Thyroid gland (tissue), 4 donors: Measurements from ENCODE around the gene SNX33.

Experiments used
- CTCF ChIP-seq, 6 experiments: fragments of 200-600 bp in 3 of 6; fragments of 450-650 bp in 3 of 6; sonication (generic) in 3 of 6; IDR thresholded peaks; one replicate each; pipeline ENCODE4 v1.5.1; 2016 to 2019; ENCODE audit warnings: antibody characterized with exemption in 6 of 6, mild to moderate bottlenecking in 2 of 6, inconsistent platforms in 1 of 6, moderate library complexity in 1 of 6
- POLR2A ChIP-seq, 2 donors: fragments of 450-650 bp; IDR thresholded peaks; one replicate each; pipeline ENCODE4 v1.6.1; 2017; ENCODE audit warnings: antibody characterized with exemption in 2 of 2, mild to moderate bottlenecking in 2 of 2, moderate library complexity in 1 of 2

DNA sequence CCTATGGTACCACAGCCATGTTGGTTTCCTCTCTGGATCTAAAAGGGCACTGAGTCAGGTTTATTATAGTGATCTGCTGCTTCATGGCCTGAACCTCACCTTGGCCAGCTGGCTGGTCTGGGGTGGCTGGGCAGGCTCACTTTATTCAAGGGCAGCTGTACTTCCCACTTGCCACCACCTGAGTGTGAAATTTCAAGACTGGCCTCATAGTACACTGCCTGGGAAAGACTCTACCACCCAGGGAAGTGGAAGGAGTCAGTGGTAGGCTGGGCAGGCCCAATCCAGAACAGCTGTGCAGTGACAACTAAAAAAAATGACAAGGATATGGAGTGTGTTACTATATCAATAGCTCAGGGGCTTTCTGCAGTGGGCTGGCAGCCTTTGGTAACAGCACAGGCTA is 30.9 kb upstream of the SNX33 start:
- TF ChIP-seq CTCF (IDR thresholded peaks at IDR 0.05), result no peak
- TF ChIP-seq POLR2A (IDR thresholded peaks at IDR 0.05), result no peak
